AML-193 (cell line): ENCODE measurements around the gene CXADR.

ENCODE experiments used
- DNase-seq, 2 experiments: peaks; one replicate each; lab custom pipeline; 2025; lab: John Stamatoyannopoulos, UW

CXADR gene

DNA sequence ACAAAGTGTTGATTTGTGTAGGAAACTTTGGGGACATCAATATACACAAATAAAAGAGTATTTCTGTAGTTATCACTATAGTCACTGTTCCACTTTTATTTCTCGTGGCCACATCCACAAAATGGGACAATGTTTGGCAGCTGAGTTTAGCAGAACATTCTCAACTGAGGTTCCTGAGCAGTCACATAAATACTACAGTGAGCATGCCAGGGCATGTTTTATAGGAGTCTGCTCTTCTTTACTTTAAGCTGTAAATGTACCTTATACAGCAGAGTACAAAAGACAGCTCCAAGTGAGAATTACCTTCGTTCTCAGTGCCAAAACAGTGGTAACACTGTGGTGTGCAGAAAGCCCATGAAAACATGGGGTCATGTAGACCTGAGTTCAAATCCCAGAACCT lies 94.8 kb downstream of the CXADR start:
- DNase-seq: no peak

DNA sequence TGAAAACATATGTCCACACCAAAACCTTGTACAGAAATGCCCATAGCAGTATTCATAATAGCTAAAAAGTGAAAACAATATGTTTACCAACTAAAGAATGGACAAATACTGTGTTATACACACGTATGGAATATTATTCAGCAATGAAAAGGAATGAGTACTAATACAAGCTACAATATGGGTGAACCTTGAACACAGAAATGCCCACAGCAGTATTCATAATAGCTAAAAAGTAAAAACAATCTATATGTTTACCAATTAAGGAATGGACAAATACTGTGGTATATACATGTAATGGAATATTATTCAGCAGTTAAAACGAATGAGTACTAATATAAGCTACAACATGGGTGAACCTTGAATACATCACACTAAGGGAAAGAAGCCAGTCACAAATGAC lies 96.8 kb downstream of the CXADR start:
- DNase-seq: no peak

DNA sequence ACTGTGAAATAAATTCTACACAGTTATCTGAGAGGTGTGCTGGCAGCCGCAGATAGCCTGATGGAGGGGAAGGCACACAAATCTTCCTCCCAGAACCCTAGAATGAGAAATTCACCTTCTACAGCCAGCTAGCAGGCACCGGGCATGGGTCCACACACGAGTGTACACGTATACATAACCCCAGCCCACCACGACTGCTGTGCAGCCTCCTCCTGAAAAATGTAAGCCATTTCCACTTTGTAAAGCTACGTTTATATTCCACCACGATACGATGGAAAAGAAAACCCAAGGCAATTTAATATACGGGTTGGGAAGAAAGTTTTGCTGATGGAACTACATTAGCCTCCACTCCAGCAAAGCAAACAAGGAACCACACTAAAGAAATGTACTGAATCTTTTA lies 98.1 kb downstream of the CXADR start:
- DNase-seq: no peak

GRCh38 chr21:17611414-17612022 lies 98.7 kb downstream of the CXADR start:
- DNase-seq: no peak

DNA sequence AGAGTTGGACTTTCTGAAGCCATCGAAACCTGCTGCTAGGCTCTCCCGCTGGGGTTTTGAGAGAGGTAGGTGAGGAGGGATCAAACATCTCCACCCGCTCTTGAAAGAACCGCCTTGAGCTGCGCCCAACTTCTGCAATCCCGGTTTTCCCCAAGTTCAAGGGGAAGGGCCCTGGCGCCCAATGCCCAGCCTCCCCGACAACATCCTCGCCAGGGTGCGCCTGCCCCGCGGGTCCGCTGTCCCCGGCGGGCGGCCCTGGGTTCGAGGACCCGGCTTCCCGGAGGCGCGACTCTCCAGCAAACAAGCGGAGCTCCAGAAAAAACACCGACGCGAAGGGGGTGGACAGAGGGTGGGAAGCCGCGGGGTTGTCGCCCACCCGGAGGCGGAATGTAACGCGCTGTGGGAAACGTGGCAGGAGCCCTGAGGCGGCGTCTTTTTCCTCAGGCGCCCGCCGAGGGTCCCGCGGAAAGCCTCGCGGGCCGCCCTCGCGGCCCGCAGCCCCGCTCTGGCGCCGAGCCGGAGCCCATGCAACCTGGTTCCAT lies 99.3 kb downstream of the CXADR start:
- no peak for DNase-seq

DNA sequence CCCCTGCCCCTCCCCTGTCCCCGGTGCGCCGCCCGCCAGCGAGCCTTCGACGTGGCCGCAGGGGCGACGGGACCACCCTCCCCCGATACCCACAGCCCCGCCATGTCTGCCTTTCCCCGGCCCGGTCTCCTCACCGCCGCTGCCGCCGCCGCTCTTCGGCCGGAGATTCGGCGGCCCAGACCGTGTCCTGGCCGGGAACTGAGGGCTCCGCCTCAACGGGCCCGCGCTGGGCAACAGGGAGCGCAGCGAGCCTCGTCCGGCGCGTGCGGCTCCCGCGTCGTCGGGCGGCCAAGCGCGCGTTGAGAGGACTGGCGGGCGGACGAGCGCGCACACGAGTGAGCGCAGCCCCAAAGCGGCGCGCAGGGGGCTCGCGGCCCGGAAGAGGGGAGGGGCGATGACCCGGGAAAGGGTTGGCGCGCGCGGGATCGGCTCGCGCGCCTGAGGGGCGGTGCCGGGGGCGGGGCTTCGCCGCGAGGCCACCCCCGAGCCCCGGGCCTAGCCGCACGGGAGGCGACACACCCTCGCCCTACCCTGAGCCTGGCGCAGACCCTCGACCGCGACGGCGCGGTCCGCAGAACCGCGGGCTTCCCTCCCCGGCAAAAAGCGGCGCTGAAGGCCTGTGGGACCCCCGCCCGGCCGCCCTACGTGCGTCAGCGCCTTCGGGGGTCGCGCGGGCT lies 99.9 kb downstream of the CXADR start, which contains the start of gene BTG3:
TSS of gene BTG3 (minus strand) at position 337 of the 677 bp plus-strand sequence. CDS start 3,757 bp downstream, outside the sequence.
- no peak for DNase-seq

GRCh38 chr21:17613242-17613676 lies 100.4 kb downstream of the CXADR start:
- no peak for DNase-seq

DNA sequence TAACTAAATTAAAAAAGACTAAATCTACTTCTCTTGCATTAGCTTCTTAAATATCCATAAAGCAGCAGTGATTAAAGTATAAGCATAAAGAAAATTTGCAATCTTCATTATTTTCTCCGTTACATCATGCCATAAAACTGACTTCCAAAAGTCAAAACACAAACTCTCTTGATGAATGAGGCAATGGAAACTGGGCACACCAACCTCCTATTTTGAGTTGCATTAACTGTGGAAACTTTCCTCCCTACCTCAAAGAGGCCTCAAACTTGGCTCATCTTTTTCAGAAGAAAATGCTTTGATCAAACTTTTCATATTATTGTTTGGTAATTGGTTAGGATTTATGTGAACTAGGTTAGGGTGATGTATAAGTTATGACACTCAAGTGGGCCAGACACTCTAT lies 104.0 kb downstream of the CXADR start:
- no peak for DNase-seq

GRCh38 chr21:17622018-17622417 lies 109.2 kb downstream of the CXADR start:
- no peak for DNase-seq

DNA sequence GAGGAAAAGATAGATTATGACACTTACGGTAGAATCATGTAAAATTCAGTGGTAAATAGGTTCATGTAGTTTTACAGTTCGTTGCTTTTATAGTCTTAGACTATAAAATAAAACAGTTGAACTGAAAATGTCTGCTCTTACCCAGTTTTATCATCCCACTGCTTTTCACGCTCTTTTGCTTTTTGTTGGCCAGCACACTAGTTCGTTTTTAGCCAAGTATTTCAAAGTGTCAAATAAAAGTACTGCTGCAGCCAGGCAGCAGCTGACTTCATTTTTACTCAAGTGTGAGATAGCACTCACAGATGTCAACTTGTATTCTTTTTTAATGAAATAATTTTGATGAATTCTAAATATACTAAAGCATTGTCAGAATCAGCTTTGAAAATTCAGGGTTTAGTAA lies 118.4 kb downstream of the CXADR start:
- no peak for DNase-seq

GRCh38 chr21:17636711-17637110 lies 123.9 kb downstream of the CXADR start:
- no peak for DNase-seq

GRCh38 chr21:17640821-17641220 lies 128.0 kb downstream of the CXADR start:
- DNase-seq: no peak
